Fibroblast of villous mesenchyme (primary cell): ENCODE results near the gene SCYGR5. TPM values are rescaled to one million over a fixed set of nuclear protein-coding genes. Genes with fewer than 3 reads are reported as not detected.

ENCODE experiments used
- DNase-seq: peaks from one replicate; pipeline ENCODE4 v3.0.0-alpha.2; 2010; ENCODE audit warnings: low read depth
- H3K4me3 ChIP-seq: 2 replicates; pipeline ENCODE4 v1.5.1; 2011; ENCODE audit warnings: low read depth, mild to moderate bottlenecking, low read length
- total RNA-seq: library from RNA; depleted of rRNA; stranded (reverse); fragments of >200 nt; gene quantifications from 2 replicates; pipeline ENCODE4 v1.2.3, GENCODE V29; 2012
- TF ChIP-seq, protein P1 (sequence below): IDR thresholded peaks from 2 replicates; pipeline ENCODE4 v1.5.1; 2012; ENCODE audit warnings: low read depth, mild to moderate bottlenecking, low read length; ENCODE audit not compliant: insufficient read depth

The SCYGR5 gene
- total RNA-seq, 1 donor: not detected

DNA sequence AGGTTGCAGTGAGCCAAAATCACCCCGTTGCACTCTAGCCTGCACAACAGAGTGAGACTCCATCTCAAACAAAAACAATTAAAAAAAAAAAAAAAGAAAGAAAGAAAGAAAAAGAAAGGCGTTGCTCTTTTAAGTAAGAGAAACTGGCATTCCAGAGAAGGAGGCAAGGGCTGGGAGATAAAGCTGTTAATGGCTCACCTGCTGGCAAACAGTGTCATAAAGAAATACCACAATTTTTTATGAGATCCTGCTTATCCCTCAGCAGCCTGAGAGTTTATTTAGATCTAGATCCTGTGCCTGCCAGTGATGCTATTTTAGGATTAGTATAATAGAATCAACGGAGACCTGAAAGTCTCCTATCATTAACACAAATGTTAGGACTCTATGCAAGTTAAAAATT lies 35.0 kb downstream of the SCYGR5 start:
- no peak for DNase-seq
- TF ChIP-seq, protein P1, sequence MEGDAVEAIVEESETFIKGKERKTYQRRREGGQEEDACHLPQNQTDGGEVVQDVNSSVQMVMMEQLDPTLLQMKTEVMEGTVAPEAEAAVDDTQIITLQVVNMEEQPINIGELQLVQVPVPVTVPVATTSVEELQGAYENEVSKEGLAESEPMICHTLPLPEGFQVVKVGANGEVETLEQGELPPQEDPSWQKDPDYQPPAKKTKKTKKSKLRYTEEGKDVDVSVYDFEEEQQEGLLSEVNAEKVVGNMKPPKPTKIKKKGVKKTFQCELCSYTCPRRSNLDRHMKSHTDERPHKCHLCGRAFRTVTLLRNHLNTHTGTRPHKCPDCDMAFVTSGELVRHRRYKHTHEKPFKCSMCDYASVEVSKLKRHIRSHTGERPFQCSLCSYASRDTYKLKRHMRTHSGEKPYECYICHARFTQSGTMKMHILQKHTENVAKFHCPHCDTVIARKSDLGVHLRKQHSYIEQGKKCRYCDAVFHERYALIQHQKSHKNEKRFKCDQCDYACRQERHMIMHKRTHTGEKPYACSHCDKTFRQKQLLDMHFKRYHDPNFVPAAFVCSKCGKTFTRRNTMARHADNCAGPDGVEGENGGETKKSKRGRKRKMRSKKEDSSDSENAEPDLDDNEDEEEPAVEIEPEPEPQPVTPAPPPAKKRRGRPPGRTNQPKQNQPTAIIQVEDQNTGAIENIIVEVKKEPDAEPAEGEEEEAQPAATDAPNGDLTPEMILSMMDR: no peak

DNA sequence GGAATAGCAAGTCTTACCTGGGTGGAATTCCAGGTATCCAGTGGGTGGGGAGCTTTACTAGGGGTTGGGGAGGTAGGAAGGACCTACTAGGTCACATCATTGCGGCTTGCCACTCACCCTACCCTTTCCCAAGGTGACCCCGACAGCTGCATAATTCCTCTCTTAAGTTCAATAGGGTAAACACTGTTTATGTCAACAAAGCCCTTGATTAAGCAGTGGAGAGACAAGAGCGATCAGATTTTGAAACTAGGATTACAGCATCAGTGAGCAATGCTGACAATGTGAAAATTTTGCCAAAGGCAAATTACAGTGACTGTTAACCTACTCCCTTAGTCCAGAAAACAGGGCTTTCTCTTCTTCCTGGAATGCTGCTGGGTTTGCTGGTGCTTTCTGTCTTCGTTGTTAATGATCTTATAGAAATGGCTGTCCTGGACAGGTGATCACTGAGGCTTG lies 36.7 kb downstream of the SCYGR5 start:
- DNase-seq: peak; percentile 65
- no peak overlapping the region for H3K4me3 ChIP-seq
- TF ChIP-seq, protein P1: no peak

More for the DNA sequence above, 35.0 kb downstream of the SCYGR5 start:
- H3K4me3 ChIP-seq: no peak overlapping the region

DNA sequence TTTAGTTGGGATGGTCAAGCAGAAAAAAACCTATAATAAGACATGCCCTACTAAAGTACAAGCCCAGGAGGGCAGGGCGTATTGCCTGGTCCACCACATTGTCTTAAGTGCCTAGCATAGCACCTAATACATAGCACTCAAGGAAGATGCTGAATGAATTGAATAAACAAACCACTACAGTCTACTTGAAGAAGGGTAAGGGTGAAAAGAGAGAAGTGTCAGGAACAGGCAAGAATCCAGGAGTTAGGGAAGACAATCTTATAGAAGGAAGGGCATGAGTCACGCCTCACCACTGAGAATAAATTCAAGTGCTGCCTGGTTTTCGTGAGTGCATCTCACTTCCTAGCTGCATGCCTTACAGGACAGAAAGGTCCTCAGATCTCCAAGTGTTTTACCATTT lies 37.4 kb downstream of the SCYGR5 start:
- no peak overlapping the region for H3K4me3 ChIP-seq
- peak; percentile 24 for DNase-seq
- TF ChIP-seq, protein P1: no peak

DNA sequence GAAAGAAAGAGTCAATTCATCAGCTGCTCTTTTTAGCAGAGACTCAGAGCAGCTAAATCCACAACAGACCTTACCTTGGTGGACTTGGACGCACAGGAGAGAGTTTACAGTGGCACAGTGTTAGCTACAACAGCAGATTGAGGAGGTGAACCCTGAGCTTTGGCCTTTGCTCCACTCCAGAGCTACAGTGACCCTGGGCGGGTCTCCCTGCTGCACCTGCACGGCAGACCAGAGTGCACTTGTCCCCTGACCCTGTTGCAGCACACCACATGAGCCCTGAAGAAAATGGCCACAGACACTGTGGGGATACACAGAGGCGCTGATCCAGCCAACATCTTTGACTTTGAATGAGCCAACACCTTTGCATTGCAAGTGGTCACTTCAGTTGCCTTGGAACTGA lies 40.3 kb downstream of the SCYGR5 start:
- TF ChIP-seq, protein P1: no peak
- no peak overlapping the region for H3K4me3 ChIP-seq
- no peak for DNase-seq

DNA sequence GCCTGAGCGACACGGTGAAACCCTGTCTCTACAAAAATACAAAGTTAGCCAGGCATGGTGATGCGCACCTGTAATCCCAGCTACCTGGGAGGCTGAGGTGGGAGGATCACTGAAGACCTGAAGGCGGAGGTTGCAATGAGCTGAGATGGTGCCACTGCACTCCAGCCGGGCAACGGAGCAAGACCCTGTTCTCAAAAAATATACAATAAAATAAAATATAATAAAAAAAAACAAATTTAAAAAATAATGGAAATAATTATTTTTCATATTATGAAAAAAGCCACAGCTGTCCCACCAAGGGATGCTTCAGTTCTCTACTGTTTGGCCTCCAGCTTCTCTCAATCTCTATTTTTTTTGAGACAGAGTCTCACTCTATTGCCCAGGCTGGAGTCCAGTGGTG lies 40.8 kb downstream of the SCYGR5 start:
- TF ChIP-seq, protein P1: no peak
- DNase-seq: no peak
- H3K4me3 ChIP-seq: no peak overlapping the region

DNA sequence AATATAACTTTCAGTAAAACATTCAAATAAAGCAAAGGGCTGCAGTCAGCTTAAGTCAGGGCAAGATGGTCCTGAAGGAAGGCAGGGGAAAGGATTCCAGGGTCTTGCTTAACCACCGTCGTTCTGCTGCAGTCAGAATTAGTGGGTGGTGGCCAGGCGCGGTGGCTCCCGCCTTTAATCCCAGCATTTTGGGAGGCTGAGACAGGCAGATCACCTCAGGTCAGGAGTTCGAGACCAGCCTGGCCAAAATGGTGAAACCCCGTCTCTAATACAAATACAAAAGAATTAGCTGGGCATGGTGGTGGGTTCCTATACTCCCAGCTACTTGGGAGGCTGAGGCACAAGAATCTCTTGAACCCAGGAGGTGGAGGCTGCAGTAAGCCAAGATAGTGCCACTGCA lies 44.4 kb downstream of the SCYGR5 start:
- no peak for DNase-seq
- TF ChIP-seq, protein P1: no peak
- H3K4me3 ChIP-seq: no peak overlapping the region

DNA sequence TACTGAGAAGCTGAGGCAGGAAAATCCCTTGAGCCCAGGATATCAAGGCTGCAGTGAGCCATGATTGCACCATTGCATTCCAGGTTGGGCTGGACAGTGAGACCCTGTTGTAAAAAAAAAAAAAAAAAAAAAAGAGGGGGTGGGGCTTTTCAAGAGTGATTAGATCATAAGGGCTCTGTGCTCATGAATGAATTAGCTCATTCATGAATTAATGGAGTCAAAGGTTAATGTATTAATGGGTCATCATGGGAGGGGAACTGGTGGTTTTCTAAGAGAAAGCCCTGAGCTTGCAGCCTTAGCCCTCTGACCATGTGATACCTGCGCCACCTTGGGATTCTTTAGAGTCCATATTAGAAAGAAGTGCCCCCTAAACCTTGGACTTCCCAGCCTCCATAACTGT lies 46.7 kb downstream of the SCYGR5 start:
- TF ChIP-seq, protein P1: no peak
- H3K4me3 ChIP-seq: no peak overlapping the region
- no peak for DNase-seq
